Measurements from ENCODE around the gene CCDC171.

GRCh38 chr9:15552636-15553527 is at the start of gene CCDC171:
- TF ChIP-seq CEBPB (IDR thresholded peaks at IDR 0.05) (no peak), CREB1 (IDR thresholded peaks at IDR 0.05; ENCODE audit: low read depth) (no peak)
